ENCODE data around the gene ALPG. TPM values are rescaled to one million over a fixed set of nuclear protein-coding genes. Genes with fewer than 3 reads are reported as not detected.

ALPG gene
- total RNA-seq, 1 experiment from 2014 or later, result 0.10 TPM

DNA sequence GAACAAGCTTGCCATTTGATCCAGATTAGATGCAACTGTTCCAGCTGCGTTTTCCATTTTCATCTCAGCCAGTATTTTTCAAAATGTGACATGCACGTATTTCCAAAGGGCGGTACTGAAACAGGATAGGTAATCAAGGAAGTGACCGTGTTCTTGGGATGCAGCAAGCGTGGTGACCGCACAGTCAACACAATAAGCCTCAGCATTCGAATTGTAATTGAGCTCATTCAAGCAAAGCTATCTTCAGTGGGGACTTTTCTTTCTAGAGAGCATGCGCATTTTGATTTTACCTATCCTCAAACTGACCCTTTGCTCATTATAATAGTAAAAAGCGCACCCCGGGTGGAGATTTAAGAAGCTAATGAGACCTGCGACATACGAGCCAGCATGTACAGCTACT is 31.5 kb upstream of the ALPG start:
- Histone ChIP-seq H3K4me1 (ENCODE audit: control insufficient read depth in 1 of 2, insufficient read depth in 2 of 2, low read length in 2 of 2) (peaks cover 3 to 10% of the 10 kb centered on the region in 2 experiments; a peak in 3 of 4 replicates), H2AFZ (ENCODE audit: low read depth, low read length, poor library complexity, severe bottlenecking) (no peak overlapping the region), H3K9me2 (ENCODE audit: insufficient read depth) (no peaks in the 10 kb centered on the region), H3K27ac (ENCODE audit: low read depth, low read length) (no peak overlapping the region), H4K20me1 (ENCODE audit: insufficient read depth) (no peaks in the 10 kb centered on the region), H3K79me2 (ENCODE audit: insufficient read depth, low read length) (no peaks in the 10 kb centered on the region), H3K9me3 (ENCODE audit: control insufficient read depth in 1 of 2, insufficient read depth in 1 of 2, low read depth in 1 of 2, low read length in 2 of 2) (no peaks in the 10 kb centered on the region), H3K4me2 (ENCODE audit: low read length) (no peak overlapping the region), H3K27me3 (ENCODE audit: insufficient read depth, low read length) (no peaks in the 10 kb centered on the region), H3K36me3 (ENCODE audit: control insufficient read depth in 1 of 2, insufficient read depth in 2 of 2, low read length in 2 of 2) (no peaks in the 10 kb centered on the region), H3K4me3 (replicated peaks in 1 of 2; ENCODE audit: low read depth in 1 of 2, low read length in 2 of 2) (no peak overlapping the region), H3K9ac (ENCODE audit: low read length) (no peak overlapping the region)
- POLR2A ChIA-PET, result no interaction called here
- ATAC-seq (no peak), DNase-seq (ENCODE audit: low read depth, low spot score) (no peak)
- TF ChIP-seq POLR2AphosphoS5 (IDR thresholded peaks at IDR 0.05; ENCODE audit: low read depth, low read length), result no peak
- no peak for TF ChIP-seq ELF1 (IDR thresholded peaks at IDR 0.05; ENCODE audit: borderline replicate concordance, low read depth)
- no peak for TF ChIP-seq ZNF274 (IDR thresholded peaks at IDR 0.05; ENCODE audit: low read depth, low read length)
- TF ChIP-seq RAD21 (IDR thresholded peaks at IDR 0.05; ENCODE audit: low read depth), result no peak
- no peak for TF ChIP-seq JUND (IDR thresholded peaks at IDR 0.05)
- TF ChIP-seq CBX3 (IDR thresholded peaks at IDR 0.05; ENCODE audit: low read depth), result no peak
- no peak for TF ChIP-seq SRF (IDR thresholded peaks at IDR 0.05; ENCODE audit: low read depth)
- RAD21 ChIA-PET (ENCODE audit: low non-redundant PET in 1 of 2, low total read pairs in 2 of 2, uncharacterized antibody in 2 of 2, unreplicated experiment in 2 of 2), result no interaction called here
- intact Hi-C loops (cut with micrococcal nuclease), result no loop called here
- CTCF ChIA-PET, result no interaction called here
- BruUV-seq (replicated peaks), result no TSS peak

DNA sequence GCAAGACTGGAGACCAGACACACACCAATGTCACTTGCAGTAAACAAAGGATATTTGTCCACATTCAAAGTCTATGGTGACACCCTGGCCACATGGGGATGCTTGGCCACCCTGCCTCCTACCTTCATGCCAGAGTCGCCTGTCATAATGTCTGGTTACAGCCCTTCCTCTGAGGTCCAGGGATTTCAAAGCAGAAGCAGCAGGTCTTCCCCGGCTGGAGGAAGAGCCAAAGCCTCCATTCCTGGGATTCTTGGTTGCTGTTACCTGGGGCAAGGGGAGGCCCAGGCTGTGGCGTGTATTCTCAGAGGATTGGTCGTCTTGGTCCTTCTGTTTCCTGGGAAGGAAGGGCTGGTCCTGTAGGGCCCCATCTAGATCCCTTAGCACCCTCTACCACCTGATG is 30.4 kb upstream of the ALPG start:
- CTCF ChIA-PET, result no interaction called here
- intact Hi-C loops (cut with micrococcal nuclease), result no loop called here
- Histone ChIP-seq H3K36me3 (ENCODE audit: control insufficient read depth in 1 of 2, insufficient read depth in 2 of 2, low read length in 2 of 2) (no peaks in the 10 kb centered on the region), H3K9me2 (ENCODE audit: insufficient read depth) (no peaks in the 10 kb centered on the region), H3K4me3 (replicated peaks in 1 of 2; ENCODE audit: low read depth in 1 of 2, low read length in 2 of 2) (no peak overlapping the region), H3K4me1 (ENCODE audit: control insufficient read depth in 1 of 2, insufficient read depth in 2 of 2, low read length in 2 of 2) (peaks cover 3 to 10% of the 10 kb centered on the region in 2 experiments; a peak in 3 of 4 replicates), H3K27me3 (ENCODE audit: insufficient read depth, low read length) (no peaks in the 10 kb centered on the region), H3K27ac (ENCODE audit: low read depth, low read length) (no peak overlapping the region), H2AFZ (ENCODE audit: low read depth, low read length, poor library complexity, severe bottlenecking) (no peak overlapping the region), H4K20me1 (ENCODE audit: insufficient read depth) (no peaks in the 10 kb centered on the region), H3K9ac (ENCODE audit: low read length) (no peak overlapping the region), H3K9me3 (ENCODE audit: control insufficient read depth in 1 of 2, insufficient read depth in 1 of 2, low read depth in 1 of 2, low read length in 2 of 2) (no peaks in the 10 kb centered on the region), H3K79me2 (ENCODE audit: insufficient read depth, low read length) (no peaks in the 10 kb centered on the region), H3K4me2 (ENCODE audit: low read length) (no peak overlapping the region)
- POLR2A ChIA-PET, result no interaction called here
- DNase-seq (ENCODE audit: low read depth, low spot score) (no peak), ATAC-seq (no peak)
- RAD21 ChIA-PET (ENCODE audit: low non-redundant PET in 1 of 2, low total read pairs in 2 of 2, uncharacterized antibody in 2 of 2, unreplicated experiment in 2 of 2), result no interaction called here
- BruUV-seq (replicated peaks), result no TSS peak
- TF ChIP-seq TCF7L2 (IDR thresholded peaks at IDR 0.05; ENCODE audit: borderline replicate concordance, extremely low read depth, insufficient read depth, insufficient read length) (no peak), POLR2A (IDR thresholded peaks at IDR 0.05; ENCODE audit: borderline replicate concordance, extremely low read depth, insufficient read depth, insufficient read length) (no peak), SIN3A (IDR thresholded peaks at IDR 0.05; ENCODE audit: low read depth) (no peak), EZH2 (IDR thresholded peaks at IDR 0.05) (no peak), CEBPB (IDR thresholded peaks at IDR 0.05; ENCODE audit: low read depth) (no peak), JUND (IDR thresholded peaks at IDR 0.05) (no peak), YY1 (IDR thresholded peaks at IDR 0.05; ENCODE audit: extremely low read depth, insufficient replicate concordance, low read depth, low read length) (no peak), SRF (IDR thresholded peaks at IDR 0.05; ENCODE audit: low read depth) (no peak), CBX3 (IDR thresholded peaks at IDR 0.05; ENCODE audit: low read depth) (no peak)
- TF ChIP-seq, protein P1, sequence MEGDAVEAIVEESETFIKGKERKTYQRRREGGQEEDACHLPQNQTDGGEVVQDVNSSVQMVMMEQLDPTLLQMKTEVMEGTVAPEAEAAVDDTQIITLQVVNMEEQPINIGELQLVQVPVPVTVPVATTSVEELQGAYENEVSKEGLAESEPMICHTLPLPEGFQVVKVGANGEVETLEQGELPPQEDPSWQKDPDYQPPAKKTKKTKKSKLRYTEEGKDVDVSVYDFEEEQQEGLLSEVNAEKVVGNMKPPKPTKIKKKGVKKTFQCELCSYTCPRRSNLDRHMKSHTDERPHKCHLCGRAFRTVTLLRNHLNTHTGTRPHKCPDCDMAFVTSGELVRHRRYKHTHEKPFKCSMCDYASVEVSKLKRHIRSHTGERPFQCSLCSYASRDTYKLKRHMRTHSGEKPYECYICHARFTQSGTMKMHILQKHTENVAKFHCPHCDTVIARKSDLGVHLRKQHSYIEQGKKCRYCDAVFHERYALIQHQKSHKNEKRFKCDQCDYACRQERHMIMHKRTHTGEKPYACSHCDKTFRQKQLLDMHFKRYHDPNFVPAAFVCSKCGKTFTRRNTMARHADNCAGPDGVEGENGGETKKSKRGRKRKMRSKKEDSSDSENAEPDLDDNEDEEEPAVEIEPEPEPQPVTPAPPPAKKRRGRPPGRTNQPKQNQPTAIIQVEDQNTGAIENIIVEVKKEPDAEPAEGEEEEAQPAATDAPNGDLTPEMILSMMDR (IDR thresholded peaks at IDR 0.05 in 2 of 3, conservative IDR thresholded peaks at IDR 0.05 in 1 of 3; ENCODE audit: borderline replicate concordance in 1 of 3, insufficient read depth in 1 of 3, low read depth in 2 of 3, low read length in 2 of 3), result no peak
- TF ChIP-seq, protein P2, sequence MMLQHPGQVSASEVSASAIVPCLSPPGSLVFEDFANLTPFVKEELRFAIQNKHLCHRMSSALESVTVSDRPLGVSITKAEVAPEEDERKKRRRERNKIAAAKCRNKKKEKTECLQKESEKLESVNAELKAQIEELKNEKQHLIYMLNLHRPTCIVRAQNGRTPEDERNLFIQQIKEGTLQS (IDR thresholded peaks at IDR 0.05), result no peak
- TF ChIP-seq, protein P3, sequence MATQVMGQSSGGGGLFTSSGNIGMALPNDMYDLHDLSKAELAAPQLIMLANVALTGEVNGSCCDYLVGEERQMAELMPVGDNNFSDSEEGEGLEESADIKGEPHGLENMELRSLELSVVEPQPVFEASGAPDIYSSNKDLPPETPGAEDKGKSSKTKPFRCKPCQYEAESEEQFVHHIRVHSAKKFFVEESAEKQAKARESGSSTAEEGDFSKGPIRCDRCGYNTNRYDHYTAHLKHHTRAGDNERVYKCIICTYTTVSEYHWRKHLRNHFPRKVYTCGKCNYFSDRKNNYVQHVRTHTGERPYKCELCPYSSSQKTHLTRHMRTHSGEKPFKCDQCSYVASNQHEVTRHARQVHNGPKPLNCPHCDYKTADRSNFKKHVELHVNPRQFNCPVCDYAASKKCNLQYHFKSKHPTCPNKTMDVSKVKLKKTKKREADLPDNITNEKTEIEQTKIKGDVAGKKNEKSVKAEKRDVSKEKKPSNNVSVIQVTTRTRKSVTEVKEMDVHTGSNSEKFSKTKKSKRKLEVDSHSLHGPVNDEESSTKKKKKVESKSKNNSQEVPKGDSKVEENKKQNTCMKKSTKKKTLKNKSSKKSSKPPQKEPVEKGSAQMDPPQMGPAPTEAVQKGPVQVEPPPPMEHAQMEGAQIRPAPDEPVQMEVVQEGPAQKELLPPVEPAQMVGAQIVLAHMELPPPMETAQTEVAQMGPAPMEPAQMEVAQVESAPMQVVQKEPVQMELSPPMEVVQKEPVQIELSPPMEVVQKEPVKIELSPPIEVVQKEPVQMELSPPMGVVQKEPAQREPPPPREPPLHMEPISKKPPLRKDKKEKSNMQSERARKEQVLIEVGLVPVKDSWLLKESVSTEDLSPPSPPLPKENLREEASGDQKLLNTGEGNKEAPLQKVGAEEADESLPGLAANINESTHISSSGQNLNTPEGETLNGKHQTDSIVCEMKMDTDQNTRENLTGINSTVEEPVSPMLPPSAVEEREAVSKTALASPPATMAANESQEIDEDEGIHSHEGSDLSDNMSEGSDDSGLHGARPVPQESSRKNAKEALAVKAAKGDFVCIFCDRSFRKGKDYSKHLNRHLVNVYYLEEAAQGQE (IDR thresholded peaks at IDR 0.05; ENCODE audit: low read depth), result no peak
- TF ChIP-seq, protein P4, sequence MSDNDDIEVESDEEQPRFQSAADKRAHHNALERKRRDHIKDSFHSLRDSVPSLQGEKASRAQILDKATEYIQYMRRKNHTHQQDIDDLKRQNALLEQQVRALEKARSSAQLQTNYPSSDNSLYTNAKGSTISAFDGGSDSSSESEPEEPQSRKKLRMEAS (IDR thresholded peaks at IDR 0.05), result no peak

Measured in HCT116 (cell line).